IMR-90 (cell line): ENCODE data around the gene GRB10. TPM values are rescaled to one million over a fixed set of nuclear protein-coding genes. Genes with fewer than 3 reads are reported as not detected.

Experiments
- ATAC-seq: fragments of 200-7000 bp; cut with Tn5 transposase; 2 replicates; pipeline ENCODE4 v1.9.1; 2020; ENCODE audit warnings: low read depth, mild to moderate bottlenecking, moderate library complexity
- BruUV-seq: library from RNA; stranded (reverse); fragments of 400-500 nt; replicated peaks from 2 replicates; lab custom pipeline; 2021; lab: Mats Ljungman, UMichigan
- CTCF ChIA-PET: fragments of 300-600 bp; formaldehyde crosslinking; extraction: SDS; loops from one replicate; lab custom pipeline; 2021; ENCODE audit warnings: antibody characterized with exemption; lab: Yijun Ruan, JAX
- POLR2A ChIA-PET: fragments of 300-600 bp; sonication (Branson Sonifier 250); formaldehyde crosslinking; loops from one replicate; lab custom pipeline; 2022; ENCODE audit warnings: antibody characterized with exemption; ENCODE audit not compliant: unreplicated experiment; lab: Charles Lee
- DNase-seq: peaks from one replicate; pipeline ENCODE4 v3.0.0; 2013
- H2AFZ ChIP-seq: replicated peaks from 2 replicates; pipeline ENCODE3; 2013; ENCODE audit warnings: low read length, mild to moderate bottlenecking; ENCODE audit not compliant: poor library complexity
- H2AK5ac ChIP-seq: 2 replicates; pipeline ENCODE4 v1.6.1; 2013; ENCODE audit warnings: low read depth, low read length, inconsistent platforms
- H2AK9ac ChIP-seq: replicated peaks from 2 replicates; pipeline ENCODE3; 2013; ENCODE audit warnings: mild to moderate bottlenecking, low read depth, low read length, moderate library complexity; ENCODE audit not compliant: poor library complexity
- H2BK120ac ChIP-seq: 2 replicates; pipeline ENCODE4 v1.6.1; 2013; ENCODE audit warnings: low read depth, low read length, inconsistent platforms
- H2BK15ac ChIP-seq: 3 replicates; pipeline ENCODE4 v1.6.1; 2013; ENCODE audit warnings: low read depth, low read length, inconsistent platforms
- H2BK20ac ChIP-seq: 2 replicates; pipeline ENCODE4 v1.6.1; 2013; ENCODE audit warnings: low read depth, mild to moderate bottlenecking, inconsistent platforms, low read length, moderate library complexity
- H2BK5ac ChIP-seq: 2 replicates; pipeline ENCODE4 v1.6.1; 2013; ENCODE audit warnings: mild to moderate bottlenecking, low read depth, low read length, inconsistent platforms; ENCODE audit not compliant: poor library complexity, severe bottlenecking
- H3K14ac ChIP-seq: replicated peaks from 2 replicates; pipeline ENCODE4 v1.6.1; 2013; ENCODE audit warnings: low read depth, low read length, inconsistent platforms
- H3K18ac ChIP-seq: 2 replicates; pipeline ENCODE4 v1.6.1; 2013; ENCODE audit warnings: low read depth, low read length, control low read depth
- H3K23ac ChIP-seq: 2 replicates; pipeline ENCODE4 v1.6.1; 2013; ENCODE audit warnings: low read depth, low read length, inconsistent platforms
- H3K27ac ChIP-seq: 2 replicates; pipeline ENCODE4 v1.5.1; 2013; ENCODE audit warnings: mild to moderate bottlenecking, control low read depth, low read length; ENCODE audit not compliant: insufficient read depth
- H3K27me3 ChIP-seq: 2 replicates; pipeline ENCODE4 v1.6.1; 2013; ENCODE audit warnings: low read length; ENCODE audit not compliant: control insufficient read depth, insufficient read depth
- H3K36me3 ChIP-seq: 2 replicates; pipeline ENCODE4 v1.6.1; 2013; ENCODE audit warnings: low read length, mixed read lengths; ENCODE audit not compliant: control insufficient read depth, insufficient read depth
- H3K4ac ChIP-seq: 2 replicates; pipeline ENCODE4 v1.6.1; 2013; ENCODE audit warnings: low read depth, low read length, inconsistent platforms
- H3K4me1 ChIP-seq: 2 replicates; pipeline ENCODE4 v1.6.1; 2013; ENCODE audit warnings: low read length, mixed read lengths; ENCODE audit not compliant: control insufficient read depth, insufficient read depth
- H3K4me2 ChIP-seq: 2 replicates; pipeline ENCODE4 v1.6.1; 2013; ENCODE audit warnings: low read depth, mild to moderate bottlenecking, control low read depth, low read length, moderate library complexity
- H3K4me3 ChIP-seq: 2 replicates; pipeline ENCODE4 v1.5.1; 2013; ENCODE audit warnings: low read depth, mild to moderate bottlenecking, control low read depth, low read length, moderate library complexity; ENCODE audit not compliant: insufficient read depth
- H3K56ac ChIP-seq: 2 replicates; pipeline ENCODE4 v1.6.1; 2013; ENCODE audit warnings: low read length, inconsistent platforms; ENCODE audit not compliant: insufficient read depth; ENCODE audit errors: extremely low read depth
- H3K79me1 ChIP-seq, 2 experiments: 2 replicates each; pipeline ENCODE4 v1.6.1; 2013; ENCODE audit warnings: low read length in 2 of 2, inconsistent platforms in 1 of 2, low read depth in 1 of 2
- H3K9ac ChIP-seq: 2 replicates; pipeline ENCODE4 v1.6.1; 2013; ENCODE audit warnings: low read depth, low read length, control low read depth
- H3K9me1 ChIP-seq: 2 replicates; pipeline ENCODE4 v1.6.1; 2013; ENCODE audit warnings: low read length, inconsistent platforms; ENCODE audit not compliant: insufficient read depth
- H3K9me3 ChIP-seq: 2 replicates; pipeline ENCODE4 v1.6.1; 2013; ENCODE audit warnings: low read length; ENCODE audit not compliant: control insufficient read depth, insufficient read depth
- H4K20me1 ChIP-seq: 2 replicates; pipeline ENCODE4 v1.6.1; 2013; ENCODE audit warnings: low read length, inconsistent platforms; ENCODE audit not compliant: insufficient read depth
- H4K5ac ChIP-seq: 2 replicates; pipeline ENCODE4 v1.6.1; 2013; ENCODE audit warnings: mild to moderate bottlenecking, low read depth, low read length, control low read depth
- H4K8ac ChIP-seq, 2 experiments: 2 replicates each; pipeline ENCODE4 v1.6.1; 2013; ENCODE audit warnings: low read depth in 2 of 2, low read length in 2 of 2, control low read depth in 1 of 2, inconsistent platforms in 1 of 2
- H4K91ac ChIP-seq: 2 replicates; pipeline ENCODE4 v1.6.1; 2013; ENCODE audit warnings: low read depth, low read length, inconsistent platforms; ENCODE audit not compliant: insufficient read depth
- CEBPB ChIP-seq: IDR thresholded peaks from 2 replicates; pipeline ENCODE4 v1.6.1; 2012; ENCODE audit warnings: low read depth, low read length, improper control_type of control experiment
- CHD1 ChIP-seq: IDR thresholded peaks from 2 replicates; pipeline ENCODE4 v1.6.1; 2012; ENCODE audit warnings: low read depth, low read length, improper control_type of control experiment
- CTCF ChIP-seq: conservative IDR thresholded peaks from 2 replicates; pipeline ENCODE4 v1.5.1; 2012; ENCODE audit warnings: mild to moderate bottlenecking, low read depth, low read length, improper control_type of control experiment
- FOS ChIP-seq: fragments of 150-350 bp; IDR thresholded peaks from 2 replicates; pipeline ENCODE4 v1.6.1; 2016; ENCODE audit warnings: low read depth, low read length
- MXI1 ChIP-seq: IDR thresholded peaks from 2 replicates; pipeline ENCODE4 v1.6.1; 2012; ENCODE audit warnings: low read depth, mild to moderate bottlenecking, low read length, moderate library complexity, borderline replicate concordance
- POLR2A ChIP-seq: IDR thresholded peaks from 2 replicates; pipeline ENCODE4 v1.6.1; 2012; ENCODE audit warnings: mild to moderate bottlenecking, low read depth, low read length
- USF2 ChIP-seq: fragments of 150-350 bp; IDR thresholded peaks from 2 replicates; pipeline ENCODE4 v1.6.1; 2017; ENCODE audit warnings: mild to moderate bottlenecking, antibody characterized with exemption, low read length, low read depth
- WGBS, 2 experiments: methylation state at CpG; one replicate each; pipeline versions ENCODE4 v1.1.5 to v1.1.7; 2013; ENCODE audit warnings: missing lambda C conversion rate in 2 of 2; ENCODE audit not compliant: insufficient read length in 1 of 2; ENCODE audit errors: extremely low coverage in 2 of 2; 5-methylcytosine and 5-hydroxymethylcytosine counted together
- dilution Hi-C: fragments of 300-500 bp; cut with HindIII; formaldehyde crosslinking; loops from one replicate; pipeline ENCODE4 v1.14.3; 2018; ENCODE audit warnings: low sequenced_read_pairs; ENCODE audit not compliant: unreplicated experiment
- in situ Hi-C: fragments of 300-500 bp; cut with MboI; formaldehyde crosslinking; loops from 3 replicates; pipeline ENCODE4 v1.14.3; 2019; ENCODE audit warnings: low sequenced_read_pairs, inconsistent platforms, mixed read lengths
- intact Hi-C: fragments of 100-400 bp; cut with micrococcal nuclease; formaldehyde crosslinking; loops from 2 replicates; pipeline ENCODE4 v1.10.0; 2022
- polyA plus RNA-seq, 3 experiments: library from polyadenylated mRNA; depleted of rRNA; stranded (reverse); fragments of >200 nt; gene quantifications; 2 replicates each; pipeline ENCODE4 v1.2.3, GENCODE V29; 2012; ENCODE audit warnings: low replicate concordance in 1 of 3
- total RNA-seq: library from RNA; depleted of rRNA; stranded (reverse); fragments of >200 nt; gene quantifications from 2 replicates; pipeline ENCODE4 v1.2.3, GENCODE V29; 2012

GRB10 gene
- total and polyA plus RNA-seq, 2 of the 4 experiments (the other 2 are of a cell fraction), result 6.3 to 15.1 TPM

- intact Hi-C loops, result no loop called here
- CTCF ChIA-PET, result no interaction called here
- no peak overlapping the region for H2BK5ac ChIP-seq
- no peak overlapping the region for H3K4me2 ChIP-seq
- H3K9me3 ChIP-seq, result no peaks in the 10 kb centered on the region
- POLR2A ChIA-PET, result no interaction called here
- H2AK9ac ChIP-seq, result no peak overlapping the region
- H3K27me3 ChIP-seq, result no peaks in the 10 kb centered on the region
- no peak overlapping the region for H3K27ac ChIP-seq
- no peaks in the 10 kb centered on the region for H3K4me1 ChIP-seq
- H4K8ac ChIP-seq, result no peak overlapping the region
- 23% methylated on average over 2 of the region's 11 CpGs; no CpG with 5 or more reads in 1 of the 2 experiments for WGBS, 2 experiments
- no peak overlapping the region for H2BK15ac ChIP-seq
- no TSS peak for BruUV-seq
- no peak overlapping the region for H3K23ac ChIP-seq
- H3K4ac ChIP-seq, result no peak overlapping the region
- H3K14ac ChIP-seq, result no peak overlapping the region
- H2AFZ ChIP-seq, result no peak overlapping the region
- no peak overlapping the region for H3K4me3 ChIP-seq
- in situ Hi-C loops, result no loop called here
- no peak for DNase-seq
- no peak overlapping the region for H2AK5ac ChIP-seq
- H4K91ac ChIP-seq, result no peak overlapping the region
- no peak overlapping the region for H3K18ac ChIP-seq
- H3K9ac ChIP-seq, result no peak overlapping the region
- peaks cover 0 to 4% of the 10 kb centered on the region in 2 experiments; a peak in 1 of 4 replicates for H3K79me1 ChIP-seq
- H3K36me3 ChIP-seq, result peaks cover 16% of the 10 kb centered on the region
- dilution Hi-C loops, result no loop called here
- no peak overlapping the region for H2BK120ac ChIP-seq
- no peak overlapping the region for H4K5ac ChIP-seq
- no peak overlapping the region for H3K56ac ChIP-seq
- H3K9me1 ChIP-seq, result peaks cover 7% of the 10 kb centered on the region; the same call in 1 of the 2 replicates
- no peak for TF ChIP-seq CHD1
- no peak for TF ChIP-seq POLR2A
- no peak for TF ChIP-seq MXI1
- no peak for TF ChIP-seq USF2
- no peak for TF ChIP-seq FOS
- TF ChIP-seq CEBPB, result no peak
- TF ChIP-seq CTCF, result no peak
- H2BK20ac ChIP-seq, result no peak overlapping the region
- ATAC-seq, result no peak
- H4K20me1 ChIP-seq, result no peaks in the 10 kb centered on the region
Observed at GRCh38 chr7:50621973-50622490, 160.7 kb downstream of the GRB10 start.
